Panc1 (cell line): ENCODE data around the gene OAF.

ENCODE experiments used
- CTCF ChIP-seq: fragments of 450-650 bp; IDR thresholded peaks from 2 replicates; pipeline ENCODE4 v1.5.1; 2017; ENCODE audit warnings: mild to moderate bottlenecking
- POLR2AphosphoS5 ChIP-seq: IDR thresholded peaks from 2 replicates; pipeline ENCODE4 v1.6.1; 2012; ENCODE audit warnings: mild to moderate bottlenecking, low read depth, low read length, moderate library complexity
- REST ChIP-seq, 2 experiments: IDR thresholded peaks; 2 replicates each; pipeline ENCODE4 v1.6.1; 2011 to 2012; ENCODE audit warnings: low read depth in 2 of 2, control low read depth in 1 of 2, low read length in 1 of 2, mild to moderate bottlenecking in 1 of 2, moderate library complexity in 1 of 2; ENCODE audit not compliant: insufficient read depth in 1 of 2
- SIN3A ChIP-seq: IDR thresholded peaks from 2 replicates; pipeline ENCODE4 v1.6.1; 2012; ENCODE audit warnings: low read depth, mild to moderate bottlenecking, low read length, moderate library complexity, borderline replicate concordance; ENCODE audit not compliant: insufficient read depth
- TCF7L2 ChIP-seq: IDR thresholded peaks from 2 replicates; pipeline ENCODE4 v1.6.1; 2011; ENCODE audit warnings: mild to moderate bottlenecking, low read depth, low read length, inconsistent platforms

- TF ChIP-seq REST (IDR thresholded peaks at IDR 0.05; ENCODE audit: insufficient read depth in 1 of 2, low read depth in 2 of 2, low read length in 1 of 2), result no peak
- TF ChIP-seq CTCF, result no peak
- no peak for TF ChIP-seq POLR2AphosphoS5
- TF ChIP-seq SIN3A, result no peak
- no peak for TF ChIP-seq TCF7L2
These were observed 37.9 kb downstream of the OAF start for GRCh38 chr11:120248551-120249278.
